Raji (cell line): ENCODE results near the gene SASH3.
A peak's percentile ranks its signal among the peaks of the same experiment; 100 is the strongest.

Experiments used
- POLR2A ChIP-seq: IDR thresholded peaks from 2 replicates; pipeline ENCODE4 v1.6.1; 2011; ENCODE audit warnings: low read depth, low read length, control low read depth; ENCODE audit not compliant: insufficient read depth

Gene SASH3

GRCh38 chrX:129779747-129780146, at the start of gene SASH3:
TSS of gene SASH3 (plus strand) at chrX:129779949. CDS start at chrX:129780098, 149 bp downstream.
- peak; percentile 84 for TF ChIP-seq POLR2A

GRCh38 chrX:129731228-129731627, 48.5 kb upstream of the SASH3 start:
- TF ChIP-seq POLR2A = no peak

GRCh38 chrX:129732857-129733256, 46.9 kb upstream of the SASH3 start:
- no peak for TF ChIP-seq POLR2A

DNA sequence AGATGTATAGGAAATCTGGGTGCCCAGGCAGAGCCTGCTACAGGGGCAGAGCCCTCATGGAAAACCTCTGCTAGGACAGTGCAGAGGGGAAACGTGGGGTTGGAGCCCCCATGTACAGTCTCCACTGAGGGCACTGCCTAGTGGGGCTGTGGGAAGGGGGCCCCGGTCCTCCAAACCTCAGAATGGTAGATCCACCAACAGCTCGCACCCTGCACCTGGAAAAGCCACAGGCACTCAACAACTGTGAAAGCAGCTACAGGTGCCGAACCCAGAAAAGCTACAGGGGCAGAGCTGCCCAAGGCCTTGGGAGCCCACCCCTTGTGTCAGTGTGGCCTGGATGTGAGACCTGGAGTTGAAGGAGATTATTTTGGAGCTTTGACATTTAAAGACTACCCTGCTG, 46.4 kb upstream of the SASH3 start:
- no peak for TF ChIP-seq POLR2A

DNA sequence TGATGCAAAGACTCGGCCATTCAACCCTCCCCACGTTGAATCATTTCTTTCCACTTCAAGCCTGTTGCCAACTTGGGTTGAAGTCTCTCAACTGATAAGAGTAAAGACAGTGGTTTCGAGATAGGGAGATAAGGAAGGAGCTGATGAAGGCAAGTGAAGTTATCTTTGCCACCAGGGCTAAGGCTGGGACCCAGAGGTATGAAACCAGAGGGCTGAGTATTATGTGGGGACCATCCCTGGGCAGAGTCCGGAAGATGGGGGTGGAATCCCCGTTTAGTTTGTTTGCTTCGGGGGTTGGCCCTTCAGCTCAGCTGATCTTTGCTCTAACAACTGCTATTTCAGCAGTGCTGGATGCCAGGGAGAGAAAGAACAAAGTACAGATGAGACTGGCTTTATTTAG, 43.3 kb upstream of the SASH3 start:
- no peak for TF ChIP-seq POLR2A

DNA sequence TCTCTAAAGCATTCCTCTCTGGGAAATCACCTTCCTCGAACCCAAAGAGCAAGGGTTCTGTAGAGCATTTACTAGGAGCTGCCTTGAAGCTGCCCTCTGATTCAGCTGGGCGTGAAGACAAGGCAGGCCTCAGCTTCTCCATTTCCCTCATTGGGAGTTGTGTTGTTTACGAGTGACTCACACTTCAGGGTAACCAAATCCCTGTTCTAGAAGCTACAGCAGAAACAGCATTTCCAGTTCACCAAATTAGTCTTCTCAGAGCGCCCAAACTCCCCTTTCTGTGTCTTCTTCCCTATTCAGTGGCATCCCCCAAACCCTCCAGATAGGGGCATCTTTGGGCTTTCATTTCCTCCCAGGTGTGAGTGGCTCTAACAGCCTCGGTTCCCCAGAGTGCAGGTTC, 41.8 kb upstream of the SASH3 start:
- no peak for TF ChIP-seq POLR2A

DNA sequence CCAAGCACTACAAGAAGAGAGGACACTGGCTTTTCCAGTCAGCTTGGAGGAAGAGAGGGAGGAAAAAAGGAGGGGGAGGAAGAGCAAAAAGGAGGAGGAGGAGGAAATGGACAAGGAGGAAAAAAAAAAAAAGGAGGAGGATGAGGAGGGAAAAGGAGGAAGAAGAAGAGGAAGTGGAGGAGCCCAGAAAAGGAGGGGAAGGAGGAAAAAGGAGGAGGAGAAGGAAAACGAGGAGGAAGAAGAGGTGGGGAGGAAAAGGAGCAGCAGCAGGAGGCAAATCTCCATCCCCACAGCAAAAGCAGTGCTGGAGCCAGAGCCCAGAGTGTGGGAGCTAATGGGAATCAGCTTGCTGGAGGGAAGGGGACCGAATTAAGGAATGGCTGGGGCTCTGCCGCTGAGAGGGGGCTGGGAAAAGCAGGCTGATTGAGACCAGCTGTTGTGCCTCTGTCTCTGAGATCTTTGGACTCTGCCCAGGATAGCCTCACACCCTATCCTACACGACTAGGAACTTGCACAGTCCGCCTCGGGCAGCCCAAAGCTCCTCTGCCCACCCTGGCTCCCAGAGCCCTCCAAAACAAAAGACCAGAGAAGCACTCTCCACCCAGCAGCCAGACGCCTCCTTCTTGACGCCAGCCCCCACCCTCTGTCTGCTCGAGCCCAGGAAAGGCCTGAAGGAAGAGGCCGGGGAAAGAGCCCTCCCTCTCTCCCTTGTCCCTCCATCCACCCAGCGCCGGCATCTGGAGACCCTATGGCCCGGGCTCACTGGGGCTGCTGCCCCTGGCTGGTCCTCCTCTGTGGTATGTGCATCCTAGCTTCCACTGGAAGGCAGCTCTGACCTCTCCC, 41.1 kb upstream of the SASH3 start, which contains the start of gene XPNPEP2:
XPNPEP2 (plus strand) TSS at position 514 of the 843 bp plus-strand sequence; CDS start at position 749, 235 bp downstream.
- TF ChIP-seq POLR2A = no peak

GRCh38 chrX:129739578-129739977, 40.2 kb upstream of the SASH3 start:
- no peak for TF ChIP-seq POLR2A

DNA sequence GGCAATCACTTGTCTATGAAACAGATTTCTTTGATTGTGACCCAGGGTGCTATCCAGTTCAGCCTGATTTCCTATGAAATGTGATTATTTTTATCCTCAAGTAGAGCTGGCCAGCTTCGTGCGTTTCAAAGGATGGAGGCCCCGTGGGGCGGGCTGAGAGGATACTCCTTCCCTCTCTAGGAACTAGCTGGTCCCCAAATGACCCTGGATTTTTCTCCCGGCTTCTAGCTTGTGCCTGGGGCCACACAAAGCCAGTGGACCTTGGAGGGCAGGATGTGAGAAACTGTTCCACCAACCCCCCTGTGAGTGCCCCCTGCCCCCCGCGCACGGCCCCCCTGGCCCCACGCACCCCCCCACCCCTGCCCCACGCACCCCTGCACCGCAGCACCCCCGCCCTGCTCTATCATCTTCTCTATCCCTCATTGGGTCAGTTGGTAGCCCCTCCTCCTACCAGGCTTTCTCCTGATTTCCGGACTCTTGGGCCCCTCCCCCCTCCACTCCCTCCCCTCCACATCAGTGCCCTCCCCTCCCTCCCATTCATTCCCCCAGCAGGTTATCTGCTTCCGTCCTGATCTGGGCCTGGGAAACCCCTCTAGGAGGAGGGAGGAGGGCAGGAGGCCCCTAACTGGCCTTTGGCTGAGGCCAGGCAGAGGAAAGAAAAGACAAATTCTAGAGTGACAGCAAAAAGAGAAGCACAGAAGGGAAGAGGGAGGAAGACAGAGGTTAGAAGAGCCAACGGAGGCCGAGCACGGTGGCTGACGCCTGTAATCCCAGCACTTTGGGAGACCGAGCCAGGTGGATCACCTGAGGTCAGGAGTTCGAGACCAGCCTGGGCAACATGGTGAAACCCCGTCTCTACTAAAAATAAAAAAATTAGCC, 37.6 kb upstream of the SASH3 start:
- no peak for TF ChIP-seq POLR2A

DNA sequence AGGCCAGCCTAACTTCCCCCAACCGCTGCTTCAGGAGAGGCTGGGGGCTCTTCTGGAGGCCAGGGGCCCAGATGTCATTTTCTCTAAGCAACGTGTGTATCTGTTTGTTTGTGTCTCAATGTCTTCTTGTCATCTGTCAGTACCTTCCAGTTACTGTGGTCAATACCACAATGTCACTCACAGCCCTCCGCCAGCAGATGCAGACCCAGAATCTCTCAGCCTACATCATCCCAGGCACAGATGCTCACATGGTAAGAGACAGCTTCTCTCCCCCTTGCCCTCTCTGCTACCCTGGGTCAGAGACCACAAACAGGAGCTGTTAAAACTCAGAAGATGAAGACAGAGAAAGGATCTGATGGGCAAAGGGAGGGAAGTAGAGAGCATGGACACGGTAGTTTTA, 35.9 kb upstream of the SASH3 start:
- no peak for TF ChIP-seq POLR2A

GRCh38 chrX:129744861-129745321, 34.9 kb upstream of the SASH3 start:
- no peak for TF ChIP-seq POLR2A

DNA sequence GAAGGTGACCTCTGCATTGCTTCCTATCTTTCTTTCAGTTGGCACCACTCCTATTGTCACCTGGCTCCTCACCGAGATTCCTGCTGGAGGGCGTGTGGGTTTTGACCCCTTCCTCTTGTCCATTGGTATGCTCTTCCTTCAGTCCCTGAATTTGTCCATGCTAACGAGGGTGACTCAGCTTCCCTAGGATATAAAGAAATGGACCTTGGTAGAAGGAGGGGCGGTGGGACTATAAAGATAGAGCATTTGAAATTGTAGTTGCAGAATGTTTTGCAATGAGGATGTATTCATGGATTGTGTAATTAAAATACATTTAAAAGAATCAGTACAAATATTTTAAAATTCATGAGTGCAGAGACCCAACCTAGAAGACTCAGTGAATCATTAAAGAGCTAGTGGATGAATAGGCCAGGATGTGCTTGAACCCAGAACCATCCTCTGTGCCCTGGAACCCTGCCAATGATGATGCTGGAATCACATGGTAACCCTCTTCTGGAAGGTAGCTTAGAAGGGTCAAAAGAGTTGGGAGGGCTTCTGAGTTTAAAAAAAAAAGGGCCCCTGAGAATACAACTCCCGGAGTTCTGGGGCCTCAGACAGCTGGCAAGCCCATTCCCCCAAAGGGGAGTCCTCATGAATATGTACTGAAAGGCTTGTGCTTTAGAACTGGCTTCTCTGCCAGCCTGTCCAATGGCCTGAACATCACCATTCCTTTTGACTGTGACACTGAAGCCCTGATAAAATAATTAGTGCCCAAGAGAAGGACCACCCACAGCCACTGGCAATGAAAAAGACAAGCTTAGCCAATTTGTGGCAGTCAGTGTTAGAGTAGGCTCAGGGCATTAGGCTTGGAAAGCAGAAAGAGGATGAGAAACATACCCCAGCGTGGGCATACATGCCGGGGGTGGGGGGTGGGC, 32.9 kb upstream of the SASH3 start:
- TF ChIP-seq POLR2A = no peak

GRCh38 chrX:129747533-129747932, 32.2 kb upstream of the SASH3 start:
- no peak for TF ChIP-seq POLR2A

DNA sequence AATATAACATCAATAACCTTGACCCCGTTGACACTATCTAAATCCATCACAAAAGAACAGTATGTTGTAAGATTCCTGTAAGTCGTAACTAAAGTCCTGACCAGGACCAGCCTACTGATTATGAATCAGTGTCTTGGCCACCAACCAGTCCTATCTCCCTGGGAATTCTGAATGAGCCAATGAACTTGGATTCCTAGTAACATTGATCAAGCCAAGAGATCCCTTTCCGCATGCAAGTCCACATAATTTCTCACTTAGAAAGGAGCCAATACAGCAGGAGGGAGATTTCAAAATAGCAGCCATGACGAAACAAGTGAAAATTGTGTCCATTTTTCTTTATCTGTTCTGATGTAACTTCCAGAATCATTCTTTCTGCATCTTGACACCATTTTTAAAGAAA, 31.4 kb upstream of the SASH3 start:
- no peak for TF ChIP-seq POLR2A

DNA sequence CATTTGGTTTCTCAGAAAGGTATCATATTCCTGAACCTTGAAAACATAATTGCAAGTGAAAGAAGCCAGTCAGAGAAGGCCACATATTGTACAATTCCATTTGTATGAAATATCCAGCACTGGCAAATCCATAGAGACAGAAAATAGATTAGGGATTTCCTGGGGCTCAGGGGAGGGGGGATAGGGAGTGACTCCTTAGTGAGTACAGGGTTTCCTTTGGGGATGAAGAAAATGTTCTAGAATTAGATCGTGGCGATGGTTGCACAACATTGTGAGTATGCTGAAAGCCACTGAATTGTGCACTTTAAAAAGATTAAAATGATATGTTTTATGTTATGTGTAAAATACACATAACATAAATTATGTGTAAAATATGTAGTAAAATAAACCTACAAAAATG, 30.7 kb upstream of the SASH3 start:
- TF ChIP-seq POLR2A = no peak
